GM10248 (cell line): ENCODE data around the gene GDA.
A peak's percentile ranks its signal among the peaks of the same experiment; 100 is the strongest.
"Not testable (repeated sequence)": the region's sequence is repeated elsewhere in the genome, so short reads cannot be mapped to it uniquely, and the experiment has no call there.

Source experiments
- CTCF ChIA-PET: fragments of 300-600 bp; sonication (Branson Sonifier 250); formaldehyde crosslinking; extraction: SDS; loops from one replicate; lab custom pipeline; 2021; ENCODE audit warnings: antibody characterized with exemption; lab: Yijun Ruan, JAX
- POLR2A ChIA-PET: fragments of 350-650 bp; sonication (Branson Sonifier 250); formaldehyde crosslinking; extraction: SDS; loops from one replicate; lab custom pipeline; 2020; ENCODE audit warnings: antibody characterized with exemption; lab: Yijun Ruan, JAX
- DNase-seq: peaks from one replicate; pipeline ENCODE4 v3.0.0; 2012; ENCODE audit errors: extremely low spot score
- TF ChIP-seq, protein P1 (sequence below): IDR thresholded peaks from 2 replicates; pipeline ENCODE4 v1.5.1; 2012; ENCODE audit warnings: mild to moderate bottlenecking, low read depth; ENCODE audit errors: extremely low read depth, missing control alignments, control extremely low read depth

Gene GDA

GRCh38 chr9:72280913-72281500 lies 131.8 kb downstream of the GDA start:
- POLR2A ChIA-PET = no interaction called here
- CTCF ChIA-PET = interaction anchor here (0.6 to 9.0 kb wide), 50 partner anchors 9 to 852 kb away, joined by 3 to 129 read pairs (median 4); no protein-coding TSS in a partner anchor
- TF ChIP-seq, protein P1, sequence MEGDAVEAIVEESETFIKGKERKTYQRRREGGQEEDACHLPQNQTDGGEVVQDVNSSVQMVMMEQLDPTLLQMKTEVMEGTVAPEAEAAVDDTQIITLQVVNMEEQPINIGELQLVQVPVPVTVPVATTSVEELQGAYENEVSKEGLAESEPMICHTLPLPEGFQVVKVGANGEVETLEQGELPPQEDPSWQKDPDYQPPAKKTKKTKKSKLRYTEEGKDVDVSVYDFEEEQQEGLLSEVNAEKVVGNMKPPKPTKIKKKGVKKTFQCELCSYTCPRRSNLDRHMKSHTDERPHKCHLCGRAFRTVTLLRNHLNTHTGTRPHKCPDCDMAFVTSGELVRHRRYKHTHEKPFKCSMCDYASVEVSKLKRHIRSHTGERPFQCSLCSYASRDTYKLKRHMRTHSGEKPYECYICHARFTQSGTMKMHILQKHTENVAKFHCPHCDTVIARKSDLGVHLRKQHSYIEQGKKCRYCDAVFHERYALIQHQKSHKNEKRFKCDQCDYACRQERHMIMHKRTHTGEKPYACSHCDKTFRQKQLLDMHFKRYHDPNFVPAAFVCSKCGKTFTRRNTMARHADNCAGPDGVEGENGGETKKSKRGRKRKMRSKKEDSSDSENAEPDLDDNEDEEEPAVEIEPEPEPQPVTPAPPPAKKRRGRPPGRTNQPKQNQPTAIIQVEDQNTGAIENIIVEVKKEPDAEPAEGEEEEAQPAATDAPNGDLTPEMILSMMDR = peak; percentile 91
- peak; percentile 79 for DNase-seq

GRCh38 chr9:72289401-72289800 lies 140.2 kb downstream of the GDA start:
- TF ChIP-seq, protein P1 = no peak
- no peak for DNase-seq
- ChIA-PET POLR2A (no interaction called here), CTCF (interaction anchor here (9.2 kb wide), 1 partner anchor 8 kb away, joined by 90 read pairs; no protein-coding TSS in a partner anchor)

DNA sequence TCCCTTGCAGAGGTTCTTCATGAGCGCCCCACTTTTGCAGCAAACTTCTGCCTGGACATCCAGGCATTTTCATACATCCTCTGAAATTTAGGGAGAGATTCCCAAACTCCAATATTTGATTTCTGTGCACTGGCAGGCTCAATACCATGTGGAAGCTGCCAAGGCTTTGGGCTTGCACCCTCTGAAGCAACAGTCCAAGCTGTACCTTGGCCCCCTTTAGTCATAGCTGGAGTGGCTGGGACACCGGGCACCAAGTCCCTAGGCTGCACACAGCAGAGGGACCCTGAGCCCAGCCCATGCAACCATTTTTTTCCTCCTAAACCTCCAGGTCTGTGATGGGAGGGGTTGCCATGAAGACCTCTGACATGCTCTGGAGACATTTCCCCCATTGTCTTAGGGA lies 141.1 kb downstream of the GDA start:
- CTCF ChIA-PET = interaction anchor here (1.2 to 9.2 kb wide), 3 partner anchors 9 to 302 kb away, joined by 3 to 90 read pairs (median 15); no protein-coding TSS in a partner anchor
- POLR2A ChIA-PET = no interaction called here
- DNase-seq = no peak
- TF ChIP-seq, protein P1 = no peak

- CTCF ChIA-PET = interaction anchor here (1.2 to 9.2 kb wide), 5 partner anchors 10 to 300 kb away, joined by 3 to 90 read pairs (median 9); no protein-coding TSS in a partner anchor
- DNase-seq, POLR2A ChIA-PET: not testable (repeated sequence)
Observed at GRCh38 chr9:72291576-72291975, 142.3 kb downstream of the GDA start.

- POLR2A ChIA-PET = no interaction called here
- peak; percentile 43 for DNase-seq
- CTCF ChIA-PET = interaction anchor here (0.9 to 9.2 kb wide), 8 partner anchors 11 to 530 kb away, joined by 3 to 90 read pairs (median 5); no protein-coding TSS in a partner anchor
- TF ChIP-seq, protein P1 = peak; percentile 56
Observed at GRCh38 chr9:72292256-72292682, 143.0 kb downstream of the GDA start.

DNA sequence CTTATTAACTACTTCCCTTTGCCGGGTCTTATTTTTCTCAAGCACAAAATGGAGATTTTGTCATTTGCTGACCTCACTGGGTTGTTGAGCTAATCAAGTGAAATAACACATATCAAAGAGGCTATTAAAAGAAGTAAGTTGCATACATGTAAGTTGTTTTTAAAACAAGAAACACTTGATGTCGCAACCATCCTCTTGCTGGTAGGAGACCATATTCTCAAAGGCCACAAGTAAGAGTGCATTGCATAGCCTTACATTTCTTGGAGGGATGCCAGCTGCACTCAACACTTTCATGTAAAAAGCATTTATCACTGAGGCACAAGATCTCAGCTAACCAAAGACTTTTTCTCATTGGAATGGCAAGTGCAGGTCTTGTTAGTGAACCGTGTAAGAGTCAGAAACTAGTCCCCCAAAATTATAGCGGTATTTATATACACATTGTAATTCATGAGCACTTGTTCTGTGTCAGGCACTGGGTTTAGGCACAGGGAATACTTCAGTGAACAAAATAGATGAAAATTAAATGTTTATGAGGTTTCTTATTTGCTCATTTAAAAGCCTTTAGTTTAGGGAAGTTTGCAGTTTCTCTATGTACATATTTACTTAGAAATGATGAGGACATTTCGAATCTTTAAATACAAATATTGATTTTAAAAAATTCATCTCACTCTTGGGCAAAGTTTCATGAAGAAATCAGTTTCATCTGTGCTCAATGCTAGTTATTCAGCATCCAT lies 143.8 kb downstream of the GDA start:
- no peak for DNase-seq
- ChIA-PET POLR2A (no interaction called here), CTCF (interaction anchor here (0.8 to 9.2 kb wide), 8 partner anchors 8 to 529 kb away, joined by 3 to 90 read pairs (median 4); no protein-coding TSS in a partner anchor)
- TF ChIP-seq, protein P1 = no peak

DNA sequence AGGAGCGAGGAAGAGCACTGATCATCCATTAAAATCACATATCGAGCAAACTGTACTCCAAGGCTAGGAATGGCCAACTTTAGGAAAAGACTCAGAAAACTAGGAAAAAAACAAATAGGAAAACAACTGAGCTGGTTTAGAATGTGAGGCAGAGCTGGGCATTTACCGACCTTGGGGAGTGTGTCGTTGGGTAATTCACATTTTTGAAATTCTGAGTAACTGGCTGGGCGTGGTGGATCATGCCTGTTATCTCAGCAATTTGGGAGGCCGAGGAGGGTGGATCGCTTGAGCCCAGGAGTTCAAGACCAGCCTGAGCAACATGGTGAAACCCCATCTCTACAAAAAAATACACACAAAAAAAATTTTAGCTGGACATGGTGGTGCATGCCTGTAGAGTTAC lies 145.7 kb downstream of the GDA start:
- ChIA-PET CTCF (interaction anchor here (1.2 to 9.2 kb wide), 5 partner anchors 13 to 528 kb away, joined by 4 to 90 read pairs (median 5); no protein-coding TSS in a partner anchor), POLR2A (no interaction called here)
- TF ChIP-seq, protein P1 = no peak
- no peak for DNase-seq
